Endometrial microvascular endothelial cells (primary cell): ENCODE data around the gene ADAM12. TPM values are rescaled to one million over a fixed set of nuclear protein-coding genes. Genes with fewer than 3 reads are reported as not detected.

Experiments
- in situ Hi-C: cut with HindIII; loops from 2 replicates; pipeline ENCODE4 v1.10.0; 2017; ENCODE audit warnings: low sequenced_read_pairs, low pct_unique_long_range_greater_than_20kb; ENCODE audit errors: inconsistent ontology term
- total RNA-seq: library from RNA; depleted of rRNA; stranded (reverse); fragments of >200 nt; gene quantifications from one replicate; pipeline ENCODE4 v1.2.3, GENCODE V29; 2015; ENCODE audit errors: inconsistent ontology term

The ADAM12 gene
- total RNA-seq, 1 donor from 2014 or later = 0.28 TPM

DNA sequence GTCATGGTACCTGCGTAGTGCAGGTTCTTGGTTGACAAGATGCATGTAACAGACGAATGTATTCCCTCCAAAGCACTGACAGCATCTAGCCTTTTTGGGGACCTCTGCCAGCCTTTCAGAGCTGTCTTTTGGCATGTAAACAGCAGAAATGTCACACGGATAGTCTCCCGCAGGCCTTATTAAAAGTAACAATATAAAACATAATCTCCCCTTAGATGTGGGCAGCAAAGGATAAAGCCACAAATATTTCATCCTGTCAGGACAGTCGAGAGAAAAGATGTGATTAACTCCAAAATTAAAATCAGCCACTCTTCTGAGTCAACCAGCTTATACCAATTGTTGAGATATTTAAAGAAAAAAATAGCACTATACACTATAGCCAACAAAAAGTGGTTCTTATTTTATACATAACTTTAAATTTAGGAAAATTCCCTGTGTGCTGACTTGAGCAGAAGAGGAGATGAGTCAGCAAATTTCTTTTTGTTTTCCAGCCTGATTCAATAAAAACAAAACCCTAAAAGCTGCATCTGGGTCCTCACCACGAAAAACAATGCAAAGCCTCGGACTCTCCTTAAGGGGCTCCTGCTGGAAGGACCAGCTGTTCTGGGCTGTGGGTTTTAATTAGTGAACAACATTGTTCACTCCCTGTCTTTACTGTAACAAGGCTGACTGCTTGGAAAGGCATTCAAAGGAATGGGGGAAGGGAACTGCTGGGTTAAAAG is 240.2 kb downstream of the ADAM12 start:
- in situ Hi-C loops = no loop called here

DNA sequence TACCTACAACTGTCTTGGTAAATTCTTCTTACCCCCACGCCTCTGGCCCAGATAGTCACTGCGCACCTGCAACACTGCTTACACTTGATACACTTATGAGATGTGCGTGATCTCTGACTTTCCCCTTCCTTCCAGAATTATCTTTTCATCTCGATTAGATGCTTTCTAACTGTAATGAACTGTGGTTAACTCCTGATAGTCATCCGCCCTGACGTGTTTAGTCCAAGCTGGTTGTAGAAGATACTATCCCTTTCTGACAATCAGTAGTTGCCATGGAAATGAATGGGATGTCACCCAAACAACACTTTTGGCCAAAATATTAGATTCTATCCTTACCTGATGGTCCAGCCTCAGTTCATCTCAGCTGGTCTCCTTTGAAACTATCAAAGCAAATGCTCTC is 241.5 kb downstream of the ADAM12 start:
- in situ Hi-C loops = no loop called here

DNA sequence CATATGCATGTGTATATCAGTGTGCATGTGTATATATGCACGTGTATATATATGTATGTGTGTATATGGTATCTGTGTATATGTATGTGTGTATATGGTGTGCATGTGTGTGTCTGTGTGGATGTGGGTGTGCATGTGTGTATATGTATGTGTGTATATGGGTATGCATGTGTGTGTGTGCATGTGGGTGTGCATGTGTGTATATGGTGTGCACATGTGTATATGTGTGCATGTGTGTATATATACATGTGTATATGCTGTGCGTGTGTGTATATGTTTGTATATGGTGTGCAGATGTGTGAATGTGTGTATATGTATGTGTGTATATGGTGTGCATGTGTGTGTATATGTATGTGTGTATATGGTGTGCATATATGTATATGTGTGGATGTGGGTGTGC is 245.2 kb downstream of the ADAM12 start:
- in situ Hi-C loops = no loop called here

DNA sequence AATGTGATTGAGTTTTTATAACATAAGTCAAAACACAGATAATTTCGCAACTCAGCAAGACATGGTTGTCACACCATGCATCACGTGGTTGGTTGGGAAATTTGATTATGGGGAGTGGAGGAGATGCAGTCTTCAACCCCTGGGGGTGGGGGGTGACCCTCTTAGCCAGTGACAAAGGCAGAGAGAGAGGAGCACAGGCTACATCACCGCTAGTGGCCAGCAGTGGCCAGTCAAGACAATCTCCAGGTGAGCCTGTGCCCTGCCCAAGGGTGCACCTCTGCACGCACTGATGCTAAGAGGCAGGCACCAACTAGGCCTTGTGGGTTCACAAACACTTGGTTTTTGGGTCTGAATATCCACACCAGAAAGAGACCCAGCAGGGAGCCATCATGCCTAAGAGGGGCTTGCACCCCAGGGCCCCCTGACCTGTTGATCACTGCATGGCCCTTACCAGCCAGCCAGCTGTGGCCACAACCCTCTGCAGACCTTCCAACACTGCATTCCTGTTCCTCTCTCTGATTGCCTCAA is 247.5 kb downstream of the ADAM12 start:
- in situ Hi-C loops = no loop called here

DNA sequence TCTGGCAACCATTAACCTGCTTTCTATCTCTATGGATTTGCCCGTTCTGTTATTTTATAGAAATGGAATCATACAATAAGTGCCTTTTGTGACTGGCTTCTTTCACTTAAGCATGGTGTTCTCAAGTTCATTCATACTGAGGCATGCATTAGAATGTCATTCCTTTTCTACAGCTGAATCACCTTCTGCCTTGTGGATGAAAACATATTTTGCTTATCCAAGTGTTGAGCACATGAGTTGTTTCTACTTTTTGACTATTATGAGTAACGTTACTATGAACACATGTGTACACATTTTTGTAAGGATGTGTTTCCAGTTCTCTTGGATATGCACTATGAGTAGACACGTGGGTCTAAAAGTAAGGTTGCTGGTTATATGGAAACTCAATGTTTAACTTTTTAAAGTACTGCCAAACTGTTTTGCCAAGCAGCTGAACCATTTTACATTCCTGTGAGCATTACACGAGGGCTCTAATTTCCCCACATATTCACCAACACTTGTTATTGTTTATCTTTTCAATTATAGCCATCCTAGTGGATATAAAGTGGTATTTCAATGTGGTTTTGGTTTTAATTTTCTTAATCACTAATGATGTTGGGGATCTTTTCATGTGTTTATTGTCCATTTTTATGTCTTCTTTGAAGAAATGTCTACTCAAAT is 250.6 kb downstream of the ADAM12 start:
- in situ Hi-C loops = no loop called here

DNA sequence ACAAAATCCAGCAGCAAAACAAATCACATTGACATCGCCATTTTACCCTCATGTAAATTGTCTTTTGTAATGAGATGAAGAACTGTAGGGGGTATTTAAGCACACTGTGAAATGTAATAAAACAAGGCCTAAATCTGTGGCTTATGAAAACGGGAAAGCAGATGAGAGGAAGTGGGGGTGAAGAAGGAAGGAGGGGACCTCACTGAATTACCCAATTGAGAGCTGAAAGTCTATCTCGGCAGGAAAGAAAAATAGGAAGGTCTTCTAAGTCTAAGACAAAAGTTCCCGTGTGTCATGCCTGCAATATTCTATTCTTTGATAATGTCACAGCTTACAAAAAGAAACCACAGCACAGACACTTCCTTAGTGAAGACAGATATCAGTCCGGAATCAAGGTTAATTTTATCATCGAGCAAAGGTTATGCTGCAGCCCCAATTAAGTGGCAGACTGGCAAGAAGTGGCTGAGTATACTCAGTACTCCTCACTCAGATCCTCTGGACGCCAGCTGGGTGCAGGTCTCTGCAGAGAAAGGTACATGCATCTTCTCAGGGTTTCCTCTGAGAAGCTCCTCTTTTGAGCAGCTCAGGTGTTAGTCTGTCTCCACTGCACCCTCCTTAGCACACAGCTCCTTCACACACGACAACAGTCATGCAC is 252.2 kb downstream of the ADAM12 start:
- in situ Hi-C loops = no loop called here

DNA sequence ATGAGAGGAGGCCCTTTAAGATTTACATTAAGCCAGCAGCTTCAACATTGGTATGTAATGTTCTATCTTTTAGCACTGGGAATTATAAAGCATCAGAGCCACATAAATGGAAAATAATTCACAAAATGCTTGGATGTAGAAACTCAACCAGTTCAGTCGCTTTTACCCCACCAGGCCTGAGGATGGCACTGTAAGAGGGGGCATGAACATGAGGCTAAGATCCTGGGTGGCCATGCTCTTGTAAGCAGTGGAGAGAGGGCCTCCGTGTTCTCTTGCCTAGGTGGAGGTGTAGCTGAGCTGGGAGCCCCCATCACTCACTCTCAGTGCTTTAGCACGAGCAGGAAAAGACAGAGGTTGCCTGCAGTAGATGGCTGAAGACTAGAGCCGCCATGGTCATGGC is 253.1 kb downstream of the ADAM12 start:
- in situ Hi-C loops = no loop called here

DNA sequence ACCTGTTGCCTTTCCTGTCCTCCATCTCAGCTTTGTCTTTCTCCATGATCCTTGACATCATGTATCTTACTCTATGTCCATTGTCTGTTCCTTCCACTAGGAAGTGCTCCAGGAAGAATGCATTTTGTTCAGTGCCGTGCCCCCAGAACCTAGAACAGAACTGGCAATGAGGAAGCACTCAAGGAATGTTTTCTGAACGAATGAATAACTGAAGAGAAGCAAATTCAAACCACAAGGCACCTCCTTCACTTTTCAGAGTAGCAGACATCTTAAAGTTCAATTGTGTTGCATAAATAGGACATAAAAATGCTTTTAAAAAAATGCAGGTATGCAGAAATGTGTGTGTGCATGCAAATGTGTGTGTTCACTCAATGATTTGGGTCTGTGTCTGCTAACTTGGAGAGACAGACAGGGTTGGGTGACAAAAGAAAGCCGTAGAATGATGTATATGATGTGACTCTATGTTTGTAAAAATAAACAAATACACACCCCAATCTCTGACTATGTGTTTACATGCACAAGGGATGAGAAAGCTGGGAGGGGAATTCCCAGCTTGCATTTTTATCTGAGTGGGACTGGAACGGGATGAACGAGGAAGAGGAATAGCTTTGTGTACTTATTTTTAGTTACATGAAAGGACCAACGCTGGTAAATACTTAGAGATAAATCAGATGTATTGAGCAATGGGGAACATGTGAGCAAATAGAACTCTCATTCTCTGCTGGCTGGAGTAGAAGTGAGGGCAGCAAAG is 254.2 kb downstream of the ADAM12 start:
- in situ Hi-C loops = no loop called here

DNA sequence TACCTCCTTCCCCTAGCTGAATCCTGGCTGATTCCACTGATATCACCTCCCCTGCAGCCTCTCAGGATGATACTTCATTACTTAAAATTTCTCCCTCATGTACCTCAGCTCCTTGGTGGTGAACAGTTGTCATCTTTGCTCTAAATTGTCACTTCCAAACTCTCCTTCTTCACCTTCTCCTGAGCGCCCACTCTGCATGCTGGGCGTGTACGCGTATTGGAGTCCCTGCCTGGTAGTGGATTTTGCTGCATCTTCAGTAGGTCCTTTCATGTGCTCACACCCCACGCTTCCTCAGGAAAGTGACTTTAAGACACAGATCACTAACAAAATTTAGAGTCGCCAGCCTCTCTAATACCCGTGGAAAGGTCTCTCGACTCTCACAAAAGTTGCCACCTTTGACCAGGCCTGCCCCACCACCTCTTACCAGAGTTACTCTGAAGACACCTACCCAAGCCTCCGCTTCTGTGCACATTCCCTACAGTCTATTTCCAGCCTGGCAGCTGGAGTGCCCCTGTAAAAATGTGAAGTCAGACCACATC is 255.1 kb downstream of the ADAM12 start:
- in situ Hi-C loops = no loop called here

DNA sequence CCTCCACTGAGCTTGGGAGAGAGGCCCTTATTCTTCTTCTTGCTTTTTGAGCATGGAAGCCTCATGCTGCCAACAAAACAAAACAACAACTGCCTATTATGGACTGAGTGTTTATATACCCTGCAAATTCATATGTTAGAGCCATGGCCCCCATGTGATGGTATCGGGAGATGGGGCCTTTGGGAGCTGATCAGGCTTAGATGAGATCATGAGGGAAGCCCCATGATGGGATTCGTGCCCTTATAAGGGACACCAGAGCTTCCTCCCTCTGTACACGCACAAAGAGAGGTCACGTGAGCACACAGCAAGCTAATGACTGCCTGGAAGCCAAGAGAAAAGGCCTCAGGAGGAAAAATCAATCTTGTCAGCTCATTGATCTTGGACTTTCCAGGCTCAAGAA is 256.9 kb downstream of the ADAM12 start:
- in situ Hi-C loops = no loop called here

DNA sequence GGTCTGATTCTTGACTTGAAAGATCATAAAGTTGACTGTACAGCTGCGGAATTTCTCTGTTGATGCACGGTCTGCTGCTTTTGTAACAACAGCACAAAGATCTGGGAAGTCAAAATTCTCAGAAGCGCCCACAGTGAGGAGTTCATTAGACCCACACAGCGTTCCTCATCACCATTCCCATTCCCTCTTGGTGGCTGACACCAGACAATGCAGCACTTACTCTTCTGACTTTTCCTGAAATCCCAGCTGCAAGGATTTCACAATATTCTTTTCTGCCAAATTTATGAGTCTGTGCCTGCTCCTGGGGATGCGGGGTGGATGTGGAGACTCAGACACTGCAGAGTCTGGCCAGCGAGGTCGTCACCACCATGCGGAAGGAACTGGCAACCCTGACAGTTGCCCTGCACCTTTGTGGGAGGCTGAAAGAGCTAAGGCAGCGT is 258.0 kb downstream of the ADAM12 start:
- in situ Hi-C loops = no loop called here

DNA sequence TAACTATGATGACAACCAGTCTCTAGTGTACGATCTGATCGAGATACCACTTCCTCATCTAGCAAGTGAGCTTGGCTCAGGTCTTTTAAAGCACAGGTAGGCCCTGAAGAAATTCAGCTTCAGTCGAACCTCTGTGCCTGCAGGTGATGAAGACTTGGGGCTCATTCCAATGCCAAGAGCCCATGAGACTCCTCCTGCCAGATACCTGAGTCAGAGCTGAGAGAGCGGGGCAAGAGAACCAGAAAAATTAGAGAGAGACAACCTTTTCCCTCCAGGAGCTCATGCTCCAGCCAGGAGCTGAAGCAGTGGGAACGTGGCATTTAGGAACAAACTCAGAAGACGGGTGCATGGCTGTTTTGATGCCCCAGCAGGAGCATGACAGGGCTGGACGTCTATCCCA is 259.3 kb downstream of the ADAM12 start:
- in situ Hi-C loops = no loop called here

DNA sequence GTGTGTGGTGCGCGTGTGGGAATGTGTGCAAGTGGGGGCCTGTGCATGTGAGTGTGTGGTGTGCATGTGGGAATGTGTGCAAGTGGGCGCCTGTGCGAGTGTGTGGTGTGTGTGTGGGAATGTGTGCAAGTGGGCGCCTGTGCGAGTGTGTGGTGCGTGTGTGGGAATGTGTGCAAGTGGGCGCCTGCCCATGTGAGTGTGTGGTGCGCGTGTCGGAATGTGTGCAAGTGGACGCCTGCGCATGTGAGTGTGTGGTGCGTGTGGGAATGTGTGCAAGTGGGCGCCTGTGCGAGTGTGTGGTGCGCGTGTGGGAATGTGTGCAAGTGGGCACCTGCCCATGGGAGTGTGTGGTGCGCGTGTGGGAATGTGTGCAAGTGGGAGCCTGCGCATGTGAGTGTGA is 259.7 kb downstream of the ADAM12 start:
- in situ Hi-C loops = no loop called here

DNA sequence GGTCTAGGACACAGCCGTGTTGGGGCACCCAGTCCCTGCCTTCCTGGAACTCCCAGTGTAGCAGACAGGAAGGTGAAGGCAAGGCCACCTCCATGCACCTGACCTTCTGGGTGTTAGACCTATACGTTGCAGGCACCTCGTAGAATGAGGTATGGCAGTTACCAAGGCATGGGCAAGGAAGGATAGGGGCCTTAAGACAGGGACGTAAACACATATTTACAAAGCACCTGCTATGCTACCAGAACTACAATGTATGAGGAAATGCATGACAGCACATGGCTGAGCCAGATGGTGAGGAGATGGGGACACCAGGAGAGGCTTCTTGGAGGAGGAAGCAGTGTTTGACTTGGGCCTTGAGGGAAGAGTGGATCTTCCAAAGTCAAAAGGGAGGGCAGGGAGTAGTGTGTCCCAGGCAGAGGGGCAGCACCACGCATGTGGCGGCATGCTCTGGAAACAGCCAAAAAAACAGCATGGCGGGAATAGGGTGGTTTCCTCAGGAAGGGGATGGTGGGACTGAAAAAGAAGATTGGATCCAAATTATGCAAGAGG is 260.7 kb downstream of the ADAM12 start:
- in situ Hi-C loops = no loop called here

DNA sequence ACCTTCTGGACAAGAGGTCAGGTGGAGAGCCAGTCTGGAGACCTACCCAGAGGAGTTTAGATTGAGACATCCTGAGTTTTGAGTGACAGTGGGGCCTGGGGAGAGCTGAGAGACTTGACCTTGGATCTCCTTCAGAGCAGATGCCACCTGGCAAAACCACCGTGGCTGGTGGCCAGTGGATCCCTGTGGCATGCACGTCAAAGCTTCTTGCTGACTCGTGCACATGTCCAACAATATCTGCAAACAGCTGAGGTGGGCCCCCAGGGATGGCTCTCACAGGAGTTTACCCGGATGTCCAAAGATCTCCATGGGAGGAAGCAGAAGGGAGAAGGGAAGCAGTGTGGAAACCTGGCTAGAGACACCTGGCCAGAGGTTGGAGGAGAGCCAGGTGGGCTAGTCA is 261.4 kb downstream of the ADAM12 start:
- in situ Hi-C loops = no loop called here

DNA sequence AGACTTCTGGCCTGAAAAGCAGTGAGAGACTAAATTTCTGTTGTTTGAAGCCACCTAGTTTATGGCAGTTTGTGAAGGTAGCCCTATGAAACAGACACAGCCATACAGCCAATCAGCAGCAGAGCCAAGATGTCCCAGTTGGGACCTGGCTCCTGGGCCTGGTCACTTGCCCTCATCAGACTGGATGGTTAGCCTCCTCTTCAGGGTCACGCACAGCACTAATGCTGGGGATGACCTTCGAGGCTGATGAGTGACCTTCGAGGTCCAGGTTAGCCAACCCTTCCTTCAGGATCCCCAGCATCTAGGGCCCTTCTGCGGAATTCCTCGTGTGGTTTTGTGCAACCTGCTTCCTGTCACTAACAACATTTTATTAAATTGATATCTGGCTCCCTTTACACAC is 262.3 kb downstream of the ADAM12 start:
- in situ Hi-C loops = no loop called here

DNA sequence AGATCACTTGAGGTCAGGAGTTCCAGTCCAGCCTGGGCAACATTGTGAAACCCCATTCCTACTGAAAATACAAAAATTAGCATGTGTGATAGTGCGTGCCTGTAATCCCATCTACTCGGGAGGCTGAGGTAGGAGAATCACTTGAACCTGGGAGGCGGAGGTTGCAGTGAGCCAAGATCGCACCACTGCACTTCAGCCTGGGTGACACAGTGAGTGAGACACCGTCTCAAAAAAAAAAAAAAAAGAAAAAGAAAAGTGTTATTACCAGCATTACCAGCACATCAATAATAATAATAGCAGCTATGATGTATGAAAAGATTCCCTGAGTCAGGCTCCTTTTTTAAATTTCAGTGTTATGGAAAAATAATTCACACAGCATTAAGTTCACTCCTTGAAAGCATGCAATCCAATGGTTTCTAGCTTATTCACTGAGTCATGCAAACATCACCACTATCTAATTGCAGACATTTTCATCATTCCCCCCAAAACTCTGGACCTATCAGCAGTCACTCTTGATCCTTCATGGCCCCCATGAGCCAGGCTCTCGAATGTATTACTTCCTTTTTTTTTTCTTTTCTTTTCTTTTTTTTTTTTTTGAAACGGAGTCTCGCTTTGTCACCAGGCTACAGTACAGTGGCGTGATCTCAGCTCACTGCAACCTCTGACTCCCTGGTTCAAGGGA is 263.5 kb downstream of the ADAM12 start:
- in situ Hi-C loops = no loop called here

DNA sequence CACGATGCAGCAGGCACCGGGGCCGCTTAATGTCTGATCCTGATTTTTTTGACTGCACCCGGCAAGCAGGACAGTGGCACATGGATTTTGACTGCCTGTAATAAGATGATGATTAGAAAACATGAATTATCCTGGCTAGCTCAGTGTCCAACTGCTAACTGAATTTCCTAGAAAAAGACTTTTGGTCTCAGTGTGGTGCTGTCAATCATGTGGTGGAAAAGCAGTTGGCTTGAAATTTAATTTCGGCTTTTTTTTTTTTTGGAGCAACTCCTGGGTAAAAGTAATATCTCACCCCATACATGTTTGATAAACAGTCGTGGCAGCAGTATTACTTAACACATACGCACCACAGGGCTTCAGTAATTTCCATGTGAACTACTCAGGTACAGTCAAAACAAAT is 264.2 kb downstream of the ADAM12 start:
- in situ Hi-C loops = no loop called here
